IMR-90 (cell line): ENCODE results near the gene MAML2. TPM values are rescaled to one million over a fixed set of nuclear protein-coding genes. Genes with fewer than 3 reads are reported as not detected.

Experiments
- ATAC-seq: fragments of 200-7000 bp; cut with Tn5 transposase; 2 replicates; pipeline ENCODE4 v1.9.1; 2020; ENCODE audit warnings: low read depth, mild to moderate bottlenecking, moderate library complexity
- BruUV-seq: library from RNA; stranded (reverse); fragments of 400-500 nt; replicated peaks from 2 replicates; lab custom pipeline; 2021; lab: Mats Ljungman, UMichigan
- CTCF ChIA-PET: fragments of 300-600 bp; formaldehyde crosslinking; extraction: SDS; loops from one replicate; lab custom pipeline; 2021; ENCODE audit warnings: antibody characterized with exemption; lab: Yijun Ruan, JAX
- POLR2A ChIA-PET: fragments of 300-600 bp; sonication (Branson Sonifier 250); formaldehyde crosslinking; loops from one replicate; lab custom pipeline; 2022; ENCODE audit warnings: antibody characterized with exemption; ENCODE audit not compliant: unreplicated experiment; lab: Charles Lee
- DNase-seq: peaks from one replicate; pipeline ENCODE4 v3.0.0; 2013
- H2AFZ ChIP-seq: replicated peaks from 2 replicates; pipeline ENCODE3; 2013; ENCODE audit warnings: low read length, mild to moderate bottlenecking; ENCODE audit not compliant: poor library complexity
- H2AK5ac ChIP-seq: 2 replicates; pipeline ENCODE4 v1.6.1; 2013; ENCODE audit warnings: low read depth, low read length, inconsistent platforms
- H2AK9ac ChIP-seq: replicated peaks from 2 replicates; pipeline ENCODE3; 2013; ENCODE audit warnings: mild to moderate bottlenecking, low read depth, low read length, moderate library complexity; ENCODE audit not compliant: poor library complexity
- H2BK120ac ChIP-seq: 2 replicates; pipeline ENCODE4 v1.6.1; 2013; ENCODE audit warnings: low read depth, low read length, inconsistent platforms
- H2BK15ac ChIP-seq: 3 replicates; pipeline ENCODE4 v1.6.1; 2013; ENCODE audit warnings: low read depth, low read length, inconsistent platforms
- H2BK20ac ChIP-seq: 2 replicates; pipeline ENCODE4 v1.6.1; 2013; ENCODE audit warnings: low read depth, mild to moderate bottlenecking, inconsistent platforms, low read length, moderate library complexity
- H2BK5ac ChIP-seq: 2 replicates; pipeline ENCODE4 v1.6.1; 2013; ENCODE audit warnings: mild to moderate bottlenecking, low read depth, low read length, inconsistent platforms; ENCODE audit not compliant: poor library complexity, severe bottlenecking
- H3K14ac ChIP-seq: replicated peaks from 2 replicates; pipeline ENCODE4 v1.6.1; 2013; ENCODE audit warnings: low read depth, low read length, inconsistent platforms
- H3K18ac ChIP-seq: 2 replicates; pipeline ENCODE4 v1.6.1; 2013; ENCODE audit warnings: low read depth, low read length, control low read depth
- H3K23ac ChIP-seq: 2 replicates; pipeline ENCODE4 v1.6.1; 2013; ENCODE audit warnings: low read depth, low read length, inconsistent platforms
- H3K27ac ChIP-seq: 2 replicates; pipeline ENCODE4 v1.5.1; 2013; ENCODE audit warnings: mild to moderate bottlenecking, control low read depth, low read length; ENCODE audit not compliant: insufficient read depth
- H3K27me3 ChIP-seq: 2 replicates; pipeline ENCODE4 v1.6.1; 2013; ENCODE audit warnings: low read length; ENCODE audit not compliant: control insufficient read depth, insufficient read depth
- H3K36me3 ChIP-seq: 2 replicates; pipeline ENCODE4 v1.6.1; 2013; ENCODE audit warnings: low read length, mixed read lengths; ENCODE audit not compliant: control insufficient read depth, insufficient read depth
- H3K4ac ChIP-seq: 2 replicates; pipeline ENCODE4 v1.6.1; 2013; ENCODE audit warnings: low read depth, low read length, inconsistent platforms
- H3K4me1 ChIP-seq: 2 replicates; pipeline ENCODE4 v1.6.1; 2013; ENCODE audit warnings: low read length, mixed read lengths; ENCODE audit not compliant: control insufficient read depth, insufficient read depth
- H3K4me2 ChIP-seq: 2 replicates; pipeline ENCODE4 v1.6.1; 2013; ENCODE audit warnings: low read depth, mild to moderate bottlenecking, control low read depth, low read length, moderate library complexity
- H3K4me3 ChIP-seq: 2 replicates; pipeline ENCODE4 v1.5.1; 2013; ENCODE audit warnings: low read depth, mild to moderate bottlenecking, control low read depth, low read length, moderate library complexity; ENCODE audit not compliant: insufficient read depth
- H3K56ac ChIP-seq: 2 replicates; pipeline ENCODE4 v1.6.1; 2013; ENCODE audit warnings: low read length, inconsistent platforms; ENCODE audit not compliant: insufficient read depth; ENCODE audit errors: extremely low read depth
- H3K79me1 ChIP-seq, 2 experiments: 2 replicates each; pipeline ENCODE4 v1.6.1; 2013; ENCODE audit warnings: low read length in 2 of 2, inconsistent platforms in 1 of 2, low read depth in 1 of 2
- H3K9ac ChIP-seq: 2 replicates; pipeline ENCODE4 v1.6.1; 2013; ENCODE audit warnings: low read depth, low read length, control low read depth
- H3K9me1 ChIP-seq: 2 replicates; pipeline ENCODE4 v1.6.1; 2013; ENCODE audit warnings: low read length, inconsistent platforms; ENCODE audit not compliant: insufficient read depth
- H3K9me3 ChIP-seq: 2 replicates; pipeline ENCODE4 v1.6.1; 2013; ENCODE audit warnings: low read length; ENCODE audit not compliant: control insufficient read depth, insufficient read depth
- H4K20me1 ChIP-seq: 2 replicates; pipeline ENCODE4 v1.6.1; 2013; ENCODE audit warnings: low read length, inconsistent platforms; ENCODE audit not compliant: insufficient read depth
- H4K5ac ChIP-seq: 2 replicates; pipeline ENCODE4 v1.6.1; 2013; ENCODE audit warnings: mild to moderate bottlenecking, low read depth, low read length, control low read depth
- H4K8ac ChIP-seq, 2 experiments: 2 replicates each; pipeline ENCODE4 v1.6.1; 2013; ENCODE audit warnings: low read depth in 2 of 2, low read length in 2 of 2, control low read depth in 1 of 2, inconsistent platforms in 1 of 2
- H4K91ac ChIP-seq: 2 replicates; pipeline ENCODE4 v1.6.1; 2013; ENCODE audit warnings: low read depth, low read length, inconsistent platforms; ENCODE audit not compliant: insufficient read depth
- POLR2A ChIP-seq: IDR thresholded peaks from 2 replicates; pipeline ENCODE4 v1.6.1; 2012; ENCODE audit warnings: mild to moderate bottlenecking, low read depth, low read length
- RAD21 ChIP-seq: IDR thresholded peaks from 2 replicates; pipeline ENCODE4 v1.6.1; 2012; ENCODE audit warnings: low read length, improper control_type of control experiment
- WGBS, 2 experiments: methylation state at CpG; one replicate each; pipeline versions ENCODE4 v1.1.5 to v1.1.7; 2013; ENCODE audit warnings: missing lambda C conversion rate in 2 of 2; ENCODE audit not compliant: insufficient read length in 1 of 2; ENCODE audit errors: extremely low coverage in 2 of 2; 5-methylcytosine and 5-hydroxymethylcytosine counted together
- dilution Hi-C: fragments of 300-500 bp; cut with HindIII; formaldehyde crosslinking; loops from one replicate; pipeline ENCODE4 v1.14.3; 2018; ENCODE audit warnings: low sequenced_read_pairs; ENCODE audit not compliant: unreplicated experiment
- in situ Hi-C: fragments of 300-500 bp; cut with MboI; formaldehyde crosslinking; loops from 3 replicates; pipeline ENCODE4 v1.14.3; 2019; ENCODE audit warnings: low sequenced_read_pairs, inconsistent platforms, mixed read lengths
- intact Hi-C: fragments of 100-400 bp; cut with micrococcal nuclease; formaldehyde crosslinking; loops from 2 replicates; pipeline ENCODE4 v1.10.0; 2022
- polyA plus RNA-seq, 3 experiments: library from polyadenylated mRNA; depleted of rRNA; stranded (reverse); fragments of >200 nt; gene quantifications; 2 replicates each; pipeline ENCODE4 v1.2.3, GENCODE V29; 2012; ENCODE audit warnings: low replicate concordance in 1 of 3
- total RNA-seq: library from RNA; depleted of rRNA; stranded (reverse); fragments of >200 nt; gene quantifications from 2 replicates; pipeline ENCODE4 v1.2.3, GENCODE V29; 2012

MAML2 gene
- total and polyA plus RNA-seq, 2 of the 4 experiments (the other 2 are of a cell fraction), result 15.0 to 19.5 TPM

DNA sequence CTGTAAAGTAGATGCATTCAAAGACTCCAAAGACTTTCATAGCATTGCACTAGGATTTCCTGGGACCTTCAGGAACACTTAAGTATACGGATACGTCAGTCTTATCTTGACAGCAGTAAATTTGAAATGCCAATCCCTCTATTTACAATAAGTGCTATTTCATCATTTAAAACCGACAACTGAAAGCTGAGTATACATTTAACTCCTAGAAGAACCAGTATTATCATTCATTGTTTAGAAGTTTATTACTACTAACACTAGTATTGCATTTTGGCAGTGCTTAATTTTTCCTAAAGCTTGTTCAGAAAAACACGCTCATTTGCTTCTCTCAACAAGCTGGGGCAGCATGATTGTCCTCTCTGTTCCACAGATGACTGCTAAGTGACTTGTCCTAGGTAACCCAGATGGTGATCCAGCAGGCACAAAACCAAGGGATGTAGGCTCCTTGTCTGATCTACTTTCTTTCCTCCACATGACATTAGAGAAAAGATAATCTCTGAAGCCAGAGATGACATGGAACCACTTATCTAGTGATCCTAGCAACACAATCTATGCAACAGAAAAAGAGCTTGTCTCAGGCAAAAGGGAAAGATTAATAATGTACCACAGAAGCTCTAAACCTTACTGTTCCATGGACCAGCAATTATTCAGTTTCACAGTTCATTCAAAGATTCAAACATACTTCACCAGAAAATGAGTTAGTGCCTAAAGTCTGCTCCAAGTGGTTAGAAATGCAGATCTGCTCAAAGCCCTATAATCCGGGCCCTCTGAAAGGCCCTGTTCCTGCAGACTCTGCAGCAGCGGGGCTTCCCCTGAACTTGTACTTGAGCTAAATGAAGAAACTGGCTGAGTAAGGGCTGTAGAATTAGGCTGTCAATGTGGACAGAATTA is 5.2 kb downstream of the MAML2 start:
- H3K36me3 ChIP-seq, result peaks cover 4% of the 10 kb centered on the region
- H4K5ac ChIP-seq, result peak overlapping the region; percentile 41; the same call in 1 of the 2 replicates
- H4K8ac ChIP-seq, result peak overlapping the region in 1 of 2 experiments; percentile 20; a peak in 1 of 4 replicates
- peak; percentile 60 for DNase-seq
- peak overlapping the region; percentile 96 for H3K4me2 ChIP-seq
- H3K9me3 ChIP-seq, result no peaks in the 10 kb centered on the region
- peaks cover 13% of the 10 kb centered on the region for H3K9me1 ChIP-seq
- H3K56ac ChIP-seq, result no peak overlapping the region; the same call in 1 of the 2 replicates
- peak overlapping the region; percentile 92 for H2BK5ac ChIP-seq
- H3K4me3 ChIP-seq, result no peak overlapping the region
- H3K23ac ChIP-seq, result peak overlapping the region; percentile 72
- POLR2A ChIA-PET, result interaction anchor here (0.5 kb wide), 1 partner anchor 122 kb away, joined by 3 read pairs; no protein-coding TSS in a partner anchor
- intact Hi-C loops, result loop anchor here (5.0 kb wide), 1 partner anchor 345 kb away; no protein-coding TSS in a partner anchor
- no peak overlapping the region for H2AK9ac ChIP-seq
- H3K79me1 ChIP-seq, result peaks cover 30 to 85% of the 10 kb centered on the region in 2 experiments
- peak overlapping the region; percentile 10; the same call in 1 of the 3 replicates for H2BK15ac ChIP-seq
- ATAC-seq, result no peak
- peak overlapping the region; percentile 22; the same call in 1 of the 2 replicates for H2BK20ac ChIP-seq
- peak overlapping the region; percentile 65; the same call in 1 of the 2 replicates for H3K18ac ChIP-seq
- peaks cover 22% of the 10 kb centered on the region for H3K4me1 ChIP-seq
- H3K27me3 ChIP-seq, result no peaks in the 10 kb centered on the region
- no peak overlapping the region for H2AFZ ChIP-seq
- no TSS peak for BruUV-seq
- H3K14ac ChIP-seq, result peak overlapping the region; percentile 54; the same call in 1 of the 2 replicates
- peak overlapping the region; percentile 61; the same call in 1 of the 2 replicates for H2AK5ac ChIP-seq
- CTCF ChIA-PET, result interaction anchor here (0.7 kb wide), 1 partner anchor 100 kb away, joined by 5 read pairs; no protein-coding TSS in a partner anchor
- dilution Hi-C loops, result no loop called here
- H4K91ac ChIP-seq, result peak overlapping the region; percentile 14; the same call in 1 of the 2 replicates
- peaks cover 2% of the 10 kb centered on the region; the same call in 1 of the 2 replicates for H4K20me1 ChIP-seq
- H3K4ac ChIP-seq, result peak overlapping the region; percentile 53
- in situ Hi-C loops, result no loop called here
- H3K9ac ChIP-seq, result peak overlapping the region; percentile 60
- peak overlapping the region; percentile 27; the same call in 1 of the 2 replicates for H3K27ac ChIP-seq
- no peak for TF ChIP-seq POLR2A
- 0 out of 2 replicates have a peak, but pooled peaks have one; percentile 6 for TF ChIP-seq RAD21
- peak overlapping the region; percentile 40 for H2BK120ac ChIP-seq
- WGBS, 2 experiments, result no CpG with 5 or more reads among the region's 6 CpGs
